CD4-positive, alpha-beta T cell treated with Interleukin-2 at 100 ng/mL for 4 hours (primary cell): ENCODE results near the gene PPFIA3.
"Not testable (repeated sequence)": the region's sequence is repeated elsewhere in the genome, so short reads cannot be mapped to it uniquely, and the experiment has no call there.

Experiments
- DNase-seq: peaks from one replicate; pipeline ENCODE4 v3.0.0-alpha.2; 2020; ENCODE audit warnings: low spot score

PPFIA3 gene

GRCh38 chr19:49103331-49104085, 15.8 kb upstream of the PPFIA3 start:
- no peak for DNase-seq

GRCh38 chr19:49104229-49104864, 15.0 kb upstream of the PPFIA3 start:
- DNase-seq = no peak

GRCh38 chr19:49106648-49107135, 12.7 kb upstream of the PPFIA3 start:
- peak; percentile 63 for DNase-seq

GRCh38 chr19:49107625-49108459, 11.5 kb upstream of the PPFIA3 start:
- DNase-seq = no peak

GRCh38 chr19:49109051-49109450, 10.3 kb upstream of the PPFIA3 start:
- no peak for DNase-seq

GRCh38 chr19:49109569-49110233, 9.6 kb upstream of the PPFIA3 start:
- no peak for DNase-seq

- DNase-seq = no peak
Measured at GRCh38 chr19:49110567-49110966, 8.8 kb upstream of the PPFIA3 start.

GRCh38 chr19:49111218-49111998, 7.9 kb upstream of the PPFIA3 start:
- DNase-seq = no peak

GRCh38 chr19:49113762-49114629, 5.3 kb upstream of the PPFIA3 start, which contains the start of gene LIN7B:
Gene LIN7B (plus strand): TSS chr19:49114370. CDS start chr19:49114405, 35 bp downstream.
- peak; percentile 71 for DNase-seq

GRCh38 chr19:49114630-49115363, 4.5 kb upstream of the PPFIA3 start:
- peak; percentile 46 for DNase-seq

- no peak for DNase-seq
Measured at GRCh38 chr19:49116544-49116943, 2.8 kb upstream of the PPFIA3 start.

GRCh38 chr19:49117677-49118564, 1.4 kb upstream of the PPFIA3 start:
- DNase-seq = no peak

GRCh38 chr19:49118565-49119410, 556 bp upstream of the PPFIA3 start, which contains the start of gene C19orf73:
Gene C19orf73 (minus strand): TSS chr19:49119143. CDS start chr19:49119022, 121 bp downstream.
- peak; percentile 96 for DNase-seq

- DNase-seq = no peak
Measured at GRCh38 chr19:49120325-49120683, 960 bp downstream of the PPFIA3 start.

GRCh38 chr19:49120868-49121267, 1.5 kb downstream of the PPFIA3 start:
- no peak for DNase-seq

- not testable (repeated sequence) for DNase-seq
Measured at GRCh38 chr19:49121841-49122240, 2.5 kb downstream of the PPFIA3 start.

- not testable (repeated sequence) for DNase-seq
Measured at GRCh38 chr19:49123285-49123684, 3.9 kb downstream of the PPFIA3 start.
